ENCODE measurements around the gene RSF1. TPM values are rescaled to one million over a fixed set of nuclear protein-coding genes. Genes with fewer than 3 reads are reported as not detected.

Gene RSF1
- total and polyA plus RNA-seq, 4 donors, result 5.2 to 33.1 (median 13.4) TPM

DNA sequence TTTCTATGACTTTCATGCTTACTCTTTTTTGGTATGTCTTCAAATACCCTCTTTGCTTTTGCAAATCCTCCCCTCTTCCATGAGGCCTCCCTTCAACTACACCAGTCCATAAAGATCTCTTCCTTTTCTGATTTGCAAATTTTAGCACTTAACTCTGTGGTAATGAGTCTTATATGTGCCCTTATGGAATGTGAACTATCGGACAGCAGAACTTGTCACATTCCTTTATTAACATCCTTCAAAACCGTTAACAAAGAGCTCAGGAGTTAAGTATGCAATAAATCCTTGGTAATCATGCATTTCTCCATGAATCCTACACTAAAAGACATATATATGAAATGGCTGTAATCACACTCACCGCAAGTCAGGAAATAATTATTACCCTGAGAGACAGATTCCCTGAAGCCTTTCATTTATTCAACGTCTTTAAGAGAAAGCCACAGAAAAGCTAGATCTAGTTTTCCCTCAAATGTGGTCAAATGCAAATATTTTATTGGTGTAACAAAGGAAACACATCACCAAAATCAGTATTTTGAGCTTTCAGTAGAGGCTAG lies 190.3 kb downstream of the RSF1 start (continued):
- TF ChIP-seq SP1 (IDR thresholded peaks at IDR 0.05), result no peak
- TF ChIP-seq FOXA1 (IDR thresholded peaks at IDR 0.05), result no peak
- no peak for TF ChIP-seq HNF4G (IDR thresholded peaks at IDR 0.05)
- no peak for TF ChIP-seq RXRA (IDR thresholded peaks at IDR 0.05)

DNA sequence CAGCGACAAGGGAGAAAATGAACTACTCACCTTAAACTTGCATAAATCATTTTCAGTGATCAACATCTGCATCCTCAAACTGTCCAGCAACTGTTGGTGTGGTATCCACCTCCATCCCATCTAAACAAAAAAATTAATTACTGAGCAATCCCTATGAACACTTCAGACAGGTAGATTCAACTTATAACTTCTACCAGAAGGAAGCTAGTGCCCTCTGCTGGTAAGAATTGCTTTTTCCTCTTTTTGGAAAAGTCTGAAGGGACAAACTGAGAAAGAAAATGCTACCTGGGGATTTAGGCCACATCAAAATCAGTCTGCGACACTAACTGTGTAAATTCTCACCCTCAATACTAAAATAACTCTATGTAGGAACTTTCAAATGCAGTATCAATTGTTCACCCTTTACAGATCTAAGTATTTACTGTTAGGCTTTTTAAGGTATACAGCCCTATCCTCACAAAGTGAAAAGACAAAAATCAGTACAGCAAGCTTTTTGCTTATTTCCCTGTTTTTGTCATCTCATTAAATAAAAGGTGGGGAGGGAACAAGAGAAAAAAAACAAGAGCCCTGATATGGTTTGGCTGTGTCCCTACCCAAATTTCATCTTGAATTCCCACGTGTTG lies 200.8 kb downstream of the RSF1 start:
- Histone ChIP-seq H3K9me3 (ENCODE audit: control insufficient read depth in 4 of 4, low read length in 3 of 4) (no peaks in the 10 kb centered on the region), H3K4me1 (ENCODE audit: control insufficient read depth in 4 of 4, insufficient read depth in 4 of 4, low read length in 3 of 4) (no peaks in the 10 kb centered on the region), H3K4me3 (ENCODE audit: low read depth in 1 of 3, low read length in 3 of 3) (no peak overlapping the region), H3K9ac (ENCODE audit: low read depth in 1 of 2, low read length in 2 of 2) (no peak overlapping the region), H3K27ac (ENCODE audit: low read depth in 1 of 2, low read length in 2 of 2) (no peak overlapping the region), H3K36me3 (ENCODE audit: control insufficient read depth in 4 of 4, insufficient read depth in 3 of 4, low read depth in 1 of 4, low read length in 3 of 4) (peaks cover 13 to 54% (median 41%) of the 10 kb centered on the region in 4 donors), H3K27me3 (ENCODE audit: control insufficient read depth in 4 of 4, insufficient read depth in 4 of 4, low read length in 3 of 4) (no peaks in the 10 kb centered on the region)
- WGBS, result 92% methylated on average over 3 of the region's 3 CpGs
- TF ChIP-seq, protein P1, sequence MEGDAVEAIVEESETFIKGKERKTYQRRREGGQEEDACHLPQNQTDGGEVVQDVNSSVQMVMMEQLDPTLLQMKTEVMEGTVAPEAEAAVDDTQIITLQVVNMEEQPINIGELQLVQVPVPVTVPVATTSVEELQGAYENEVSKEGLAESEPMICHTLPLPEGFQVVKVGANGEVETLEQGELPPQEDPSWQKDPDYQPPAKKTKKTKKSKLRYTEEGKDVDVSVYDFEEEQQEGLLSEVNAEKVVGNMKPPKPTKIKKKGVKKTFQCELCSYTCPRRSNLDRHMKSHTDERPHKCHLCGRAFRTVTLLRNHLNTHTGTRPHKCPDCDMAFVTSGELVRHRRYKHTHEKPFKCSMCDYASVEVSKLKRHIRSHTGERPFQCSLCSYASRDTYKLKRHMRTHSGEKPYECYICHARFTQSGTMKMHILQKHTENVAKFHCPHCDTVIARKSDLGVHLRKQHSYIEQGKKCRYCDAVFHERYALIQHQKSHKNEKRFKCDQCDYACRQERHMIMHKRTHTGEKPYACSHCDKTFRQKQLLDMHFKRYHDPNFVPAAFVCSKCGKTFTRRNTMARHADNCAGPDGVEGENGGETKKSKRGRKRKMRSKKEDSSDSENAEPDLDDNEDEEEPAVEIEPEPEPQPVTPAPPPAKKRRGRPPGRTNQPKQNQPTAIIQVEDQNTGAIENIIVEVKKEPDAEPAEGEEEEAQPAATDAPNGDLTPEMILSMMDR (IDR thresholded peaks at IDR 0.05; ENCODE audit: low read depth, low read length, missing input control), result peak; percentile 57
- TF ChIP-seq RAD21 (IDR thresholded peaks at IDR 0.05) (peak; percentile 80), FOXA2 (IDR thresholded peaks at IDR 0.05) (no peak)
- TF ChIP-seq, protein P2, sequence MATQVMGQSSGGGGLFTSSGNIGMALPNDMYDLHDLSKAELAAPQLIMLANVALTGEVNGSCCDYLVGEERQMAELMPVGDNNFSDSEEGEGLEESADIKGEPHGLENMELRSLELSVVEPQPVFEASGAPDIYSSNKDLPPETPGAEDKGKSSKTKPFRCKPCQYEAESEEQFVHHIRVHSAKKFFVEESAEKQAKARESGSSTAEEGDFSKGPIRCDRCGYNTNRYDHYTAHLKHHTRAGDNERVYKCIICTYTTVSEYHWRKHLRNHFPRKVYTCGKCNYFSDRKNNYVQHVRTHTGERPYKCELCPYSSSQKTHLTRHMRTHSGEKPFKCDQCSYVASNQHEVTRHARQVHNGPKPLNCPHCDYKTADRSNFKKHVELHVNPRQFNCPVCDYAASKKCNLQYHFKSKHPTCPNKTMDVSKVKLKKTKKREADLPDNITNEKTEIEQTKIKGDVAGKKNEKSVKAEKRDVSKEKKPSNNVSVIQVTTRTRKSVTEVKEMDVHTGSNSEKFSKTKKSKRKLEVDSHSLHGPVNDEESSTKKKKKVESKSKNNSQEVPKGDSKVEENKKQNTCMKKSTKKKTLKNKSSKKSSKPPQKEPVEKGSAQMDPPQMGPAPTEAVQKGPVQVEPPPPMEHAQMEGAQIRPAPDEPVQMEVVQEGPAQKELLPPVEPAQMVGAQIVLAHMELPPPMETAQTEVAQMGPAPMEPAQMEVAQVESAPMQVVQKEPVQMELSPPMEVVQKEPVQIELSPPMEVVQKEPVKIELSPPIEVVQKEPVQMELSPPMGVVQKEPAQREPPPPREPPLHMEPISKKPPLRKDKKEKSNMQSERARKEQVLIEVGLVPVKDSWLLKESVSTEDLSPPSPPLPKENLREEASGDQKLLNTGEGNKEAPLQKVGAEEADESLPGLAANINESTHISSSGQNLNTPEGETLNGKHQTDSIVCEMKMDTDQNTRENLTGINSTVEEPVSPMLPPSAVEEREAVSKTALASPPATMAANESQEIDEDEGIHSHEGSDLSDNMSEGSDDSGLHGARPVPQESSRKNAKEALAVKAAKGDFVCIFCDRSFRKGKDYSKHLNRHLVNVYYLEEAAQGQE (IDR thresholded peaks at IDR 0.05), result no peak
- DNase-seq (ENCODE audit: low spot score), result no peak

DNA sequence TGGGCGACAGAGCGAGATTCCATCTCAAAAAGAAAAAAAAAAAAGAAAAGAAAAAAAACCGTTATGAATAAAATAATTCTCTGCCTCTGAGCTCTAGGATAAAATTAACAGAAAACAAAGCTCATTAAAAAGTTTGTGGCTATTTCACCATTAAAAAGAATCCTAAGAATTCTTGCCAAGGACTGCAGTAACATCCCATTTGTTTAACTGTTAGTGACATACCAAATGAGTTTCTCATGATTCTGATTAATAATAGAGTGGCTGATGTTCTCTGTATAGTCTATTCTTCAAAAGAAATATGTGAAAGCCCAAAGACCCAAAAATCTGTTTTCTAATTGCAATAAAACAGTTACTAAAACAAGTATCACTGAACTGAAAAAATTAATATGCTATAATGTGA lies 202.6 kb downstream of the RSF1 start:
- Histone ChIP-seq H3K9me3 (ENCODE audit: control insufficient read depth in 4 of 4, low read length in 3 of 4) (no peaks in the 10 kb centered on the region), H3K4me3 (ENCODE audit: low read depth in 1 of 3, low read length in 3 of 3) (no peak overlapping the region), H3K4me1 (ENCODE audit: control insufficient read depth in 4 of 4, insufficient read depth in 4 of 4, low read length in 3 of 4) (no peaks in the 10 kb centered on the region), H3K9ac (ENCODE audit: low read depth in 1 of 2, low read length in 2 of 2) (no peak overlapping the region), H3K27ac (ENCODE audit: low read depth in 1 of 2, low read length in 2 of 2) (no peak overlapping the region), H3K36me3 (ENCODE audit: control insufficient read depth in 4 of 4, insufficient read depth in 3 of 4, low read depth in 1 of 4, low read length in 3 of 4) (peaks cover 8 to 53% (median 38%) of the 10 kb centered on the region in 4 donors), H3K27me3 (ENCODE audit: control insufficient read depth in 4 of 4, insufficient read depth in 4 of 4, low read length in 3 of 4) (no peaks in the 10 kb centered on the region)
- DNase-seq (ENCODE audit: low spot score), result no peak
- no peak for TF ChIP-seq FOXA2 (IDR thresholded peaks at IDR 0.05)
- no peak for TF ChIP-seq EGR1 (IDR thresholded peaks at IDR 0.05; ENCODE audit: low read depth in 2 of 2)
- no peak for TF ChIP-seq NR2F2 (IDR thresholded peaks at IDR 0.05)
- no peak for TF ChIP-seq HNF4A (conservative IDR thresholded peaks at IDR 0.05)
- TF ChIP-seq, protein P3, sequence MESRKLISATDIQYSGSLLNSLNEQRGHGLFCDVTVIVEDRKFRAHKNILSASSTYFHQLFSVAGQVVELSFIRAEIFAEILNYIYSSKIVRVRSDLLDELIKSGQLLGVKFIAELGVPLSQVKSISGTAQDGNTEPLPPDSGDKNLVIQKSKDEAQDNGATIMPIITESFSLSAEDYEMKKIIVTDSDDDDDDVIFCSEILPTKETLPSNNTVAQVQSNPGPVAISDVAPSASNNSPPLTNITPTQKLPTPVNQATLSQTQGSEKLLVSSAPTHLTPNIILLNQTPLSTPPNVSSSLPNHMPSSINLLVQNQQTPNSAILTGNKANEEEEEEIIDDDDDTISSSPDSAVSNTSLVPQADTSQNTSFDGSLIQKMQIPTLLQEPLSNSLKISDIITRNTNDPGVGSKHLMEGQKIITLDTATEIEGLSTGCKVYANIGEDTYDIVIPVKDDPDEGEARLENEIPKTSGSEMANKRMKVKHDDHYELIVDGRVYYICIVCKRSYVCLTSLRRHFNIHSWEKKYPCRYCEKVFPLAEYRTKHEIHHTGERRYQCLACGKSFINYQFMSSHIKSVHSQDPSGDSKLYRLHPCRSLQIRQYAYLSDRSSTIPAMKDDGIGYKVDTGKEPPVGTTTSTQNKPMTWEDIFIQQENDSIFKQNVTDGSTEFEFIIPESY (IDR thresholded peaks at IDR 0.05), result no peak
- WGBS, result 95% methylated on average over 3 of the region's 3 CpGs
